GM20000 (cell line): ENCODE results near the gene CBX7.

Experiments used
- DNase-seq: peaks from one replicate; pipeline ENCODE4 v3.0.0; 2012; ENCODE audit warnings: low spot score
- TF ChIP-seq, protein P1 (sequence below): IDR thresholded peaks from 2 replicates; pipeline ENCODE4 v1.5.1; 2012; ENCODE audit warnings: mild to moderate bottlenecking, control low read depth; ENCODE audit errors: extremely low read depth, missing control alignments

CBX7 gene

DNA sequence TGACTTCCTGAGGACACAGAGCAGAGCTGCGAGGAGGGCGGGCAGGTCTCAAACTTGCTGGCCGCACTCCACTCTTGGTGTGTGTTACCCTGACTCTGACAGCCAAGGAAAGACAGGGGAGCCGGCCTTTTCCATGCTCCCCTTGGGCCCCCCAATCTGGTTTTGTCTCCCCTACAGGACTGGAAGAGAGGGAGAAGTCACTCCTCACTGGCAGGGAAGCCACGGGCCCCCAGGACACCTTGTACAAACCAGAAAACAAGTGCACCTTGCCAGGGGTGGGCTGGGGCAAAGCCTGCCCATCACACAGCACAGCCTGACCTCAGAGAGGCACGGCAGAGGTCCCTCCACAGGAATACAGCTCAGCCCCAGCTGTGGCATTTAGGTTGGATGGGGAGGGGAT lies 20.2 kb downstream of the CBX7 start:
- no peak for DNase-seq
- TF ChIP-seq, protein P1, sequence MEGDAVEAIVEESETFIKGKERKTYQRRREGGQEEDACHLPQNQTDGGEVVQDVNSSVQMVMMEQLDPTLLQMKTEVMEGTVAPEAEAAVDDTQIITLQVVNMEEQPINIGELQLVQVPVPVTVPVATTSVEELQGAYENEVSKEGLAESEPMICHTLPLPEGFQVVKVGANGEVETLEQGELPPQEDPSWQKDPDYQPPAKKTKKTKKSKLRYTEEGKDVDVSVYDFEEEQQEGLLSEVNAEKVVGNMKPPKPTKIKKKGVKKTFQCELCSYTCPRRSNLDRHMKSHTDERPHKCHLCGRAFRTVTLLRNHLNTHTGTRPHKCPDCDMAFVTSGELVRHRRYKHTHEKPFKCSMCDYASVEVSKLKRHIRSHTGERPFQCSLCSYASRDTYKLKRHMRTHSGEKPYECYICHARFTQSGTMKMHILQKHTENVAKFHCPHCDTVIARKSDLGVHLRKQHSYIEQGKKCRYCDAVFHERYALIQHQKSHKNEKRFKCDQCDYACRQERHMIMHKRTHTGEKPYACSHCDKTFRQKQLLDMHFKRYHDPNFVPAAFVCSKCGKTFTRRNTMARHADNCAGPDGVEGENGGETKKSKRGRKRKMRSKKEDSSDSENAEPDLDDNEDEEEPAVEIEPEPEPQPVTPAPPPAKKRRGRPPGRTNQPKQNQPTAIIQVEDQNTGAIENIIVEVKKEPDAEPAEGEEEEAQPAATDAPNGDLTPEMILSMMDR = no peak

GRCh38 chr22:39130892-39131855 lies 21.3 kb downstream of the CBX7 start:
- TF ChIP-seq, protein P1 = no peak
- DNase-seq = no peak

DNA sequence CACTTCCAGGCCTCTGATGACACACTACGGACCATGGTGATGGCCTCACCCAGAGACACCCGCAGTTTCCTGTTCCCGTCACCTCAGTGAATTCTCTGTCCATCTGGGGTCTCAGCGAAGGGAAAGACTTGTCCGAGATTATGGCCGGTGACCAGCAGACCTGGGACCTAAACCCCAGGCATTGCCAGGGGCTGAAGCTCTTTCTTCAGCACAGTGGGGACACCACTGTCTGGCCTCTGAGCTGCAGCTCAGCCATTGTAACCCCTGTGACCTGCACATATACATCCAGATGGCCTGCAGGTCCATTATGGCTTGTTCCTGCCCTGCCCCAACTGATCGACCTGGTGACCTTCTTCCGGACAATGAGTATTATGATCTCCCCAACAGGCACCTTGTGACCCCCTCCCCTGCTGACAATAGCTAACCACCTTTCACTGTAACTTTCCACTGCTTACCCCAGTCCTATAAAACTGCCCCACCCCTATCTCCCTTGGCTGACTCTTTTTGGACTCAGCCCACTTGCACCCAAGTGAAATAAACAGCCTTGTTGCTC lies 22.3 kb downstream of the CBX7 start:
- TF ChIP-seq, protein P1 = no peak
- peak; percentile 4 for DNase-seq

DNA sequence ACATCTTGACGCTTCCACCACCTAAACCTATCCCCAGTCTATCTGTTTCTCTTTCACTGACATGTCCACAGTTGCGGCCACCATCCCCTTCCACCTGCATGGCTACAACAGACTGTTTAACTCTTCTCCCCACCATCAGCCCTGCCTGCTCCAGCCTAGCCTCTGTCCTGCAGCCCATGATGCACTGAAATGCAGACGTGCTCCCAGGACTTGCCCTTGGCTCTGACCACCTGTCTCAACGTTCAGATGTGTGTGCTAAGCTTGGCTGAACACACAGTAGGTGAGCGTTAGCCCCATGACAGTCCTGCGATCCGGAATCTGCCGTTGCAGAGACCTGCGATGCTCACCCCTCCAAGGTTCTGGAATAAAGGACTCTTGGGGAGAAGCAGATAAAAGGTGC lies 22.7 kb downstream of the CBX7 start:
- TF ChIP-seq, protein P1 = no peak
- DNase-seq = peak; percentile 3

DNA sequence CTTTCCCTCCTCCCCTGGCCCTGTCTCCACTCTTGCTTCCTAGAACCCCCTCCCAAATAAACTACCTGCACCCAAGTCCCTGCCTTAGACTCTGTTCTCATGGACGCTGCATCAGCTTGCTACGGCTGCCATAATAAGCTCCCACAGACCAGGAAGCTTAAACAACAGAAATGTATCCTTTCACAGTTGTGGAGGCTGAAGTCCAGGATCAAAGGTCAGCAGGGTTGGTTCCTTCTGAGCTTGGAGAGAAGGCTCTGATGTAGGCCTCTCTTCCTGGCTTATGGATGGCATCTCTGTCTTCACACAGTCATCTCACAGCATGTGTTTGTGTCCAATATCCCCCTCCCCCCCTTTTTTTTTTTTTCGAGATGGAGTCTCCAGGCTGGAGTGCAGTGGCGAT lies 23.4 kb downstream of the CBX7 start:
- no peak for DNase-seq
- TF ChIP-seq, protein P1 = no peak

- TF ChIP-seq, protein P1 = no peak
- peak; percentile 3 for DNase-seq
Observed at GRCh38 chr22:39128508-39128907, 24.0 kb downstream of the CBX7 start.

- TF ChIP-seq, protein P1 = no peak
- DNase-seq = no peak
Observed at GRCh38 chr22:39125622-39126021, 26.9 kb downstream of the CBX7 start.
